GM12878 (cell line): ENCODE results near the gene GRM1.

Experiments
- CHD4 ChIP-seq: fragments of 200-600 bp; sonication (generic); IDR thresholded peaks from 2 replicates; pipeline ENCODE4 v1.6.1; 2016; ENCODE audit warnings: mild to moderate bottlenecking
- MEF2B ChIP-seq: fragments of 450-650 bp; IDR thresholded peaks from 2 replicates; pipeline ENCODE4 v1.6.1; 2018; ENCODE audit warnings: mild to moderate bottlenecking, moderate library complexity; ENCODE audit not compliant: partially characterized antibody, poor library complexity, severe bottlenecking
- POLR2A ChIP-seq: IDR thresholded peaks from 2 replicates; pipeline ENCODE4 v1.6.1; 2011; ENCODE audit warnings: low read depth, mild to moderate bottlenecking, low read length
- POLR2AphosphoS5 ChIP-seq: IDR thresholded peaks from 2 replicates; pipeline ENCODE4 v1.6.1; 2011; ENCODE audit warnings: mild to moderate bottlenecking, low read length, inconsistent platforms
- SP1 ChIP-seq: IDR thresholded peaks from one replicate; pipeline ENCODE4 v1.6.1; 2011; ENCODE audit warnings: low read depth, low read length
- SPI1 ChIP-seq: IDR thresholded peaks from 2 replicates; pipeline ENCODE4 v1.6.1; 2011; ENCODE audit warnings: low read depth, mild to moderate bottlenecking, low read length, moderate library complexity, borderline replicate concordance; ENCODE audit not compliant: insufficient read depth
- SREBF1 ChIP-seq: IDR thresholded peaks from 2 replicates; pipeline ENCODE4 v1.6.1; 2012; ENCODE audit warnings: mild to moderate bottlenecking, low read length
- ZNF274 ChIP-seq: IDR thresholded peaks from one replicate; pipeline ENCODE4 v1.8.0; 2011; ENCODE audit not compliant: insufficient read length, insufficient read depth
- TF ChIP-seq, protein P1 (sequence below), 3 experiments: IDR thresholded peaks in 2 of 3; conservative IDR thresholded peaks in 1 of 3; 2 replicates each; pipeline ENCODE4 v1.5.1; 2011; ENCODE audit warnings: low read depth in 3 of 3, low read length in 3 of 3, mild to moderate bottlenecking in 3 of 3, control low read depth in 2 of 3, moderate library complexity in 2 of 3, inconsistent platforms in 1 of 3, mixed read lengths in 1 of 3; ENCODE audit not compliant: control insufficient read depth in 2 of 3, insufficient read depth in 1 of 3; ENCODE audit errors: extremely low read depth in 1 of 3
- TF ChIP-seq, protein P2 (sequence below): fragments of 450-650 bp; conservative IDR thresholded peaks from 2 replicates; pipeline ENCODE4 v1.6.1; 2017; ENCODE audit warnings: mild to moderate bottlenecking, moderate library complexity
- TF ChIP-seq, protein P3 (sequence below): IDR thresholded peaks from 2 replicates; pipeline ENCODE4 v1.6.1; 2012; ENCODE audit warnings: mild to moderate bottlenecking, low read depth, low read length
- TF ChIP-seq, protein P4 (sequence below): IDR thresholded peaks from 2 replicates; pipeline ENCODE4 v1.6.1; 2012; ENCODE audit warnings: low read length, inconsistent platforms

DNA sequence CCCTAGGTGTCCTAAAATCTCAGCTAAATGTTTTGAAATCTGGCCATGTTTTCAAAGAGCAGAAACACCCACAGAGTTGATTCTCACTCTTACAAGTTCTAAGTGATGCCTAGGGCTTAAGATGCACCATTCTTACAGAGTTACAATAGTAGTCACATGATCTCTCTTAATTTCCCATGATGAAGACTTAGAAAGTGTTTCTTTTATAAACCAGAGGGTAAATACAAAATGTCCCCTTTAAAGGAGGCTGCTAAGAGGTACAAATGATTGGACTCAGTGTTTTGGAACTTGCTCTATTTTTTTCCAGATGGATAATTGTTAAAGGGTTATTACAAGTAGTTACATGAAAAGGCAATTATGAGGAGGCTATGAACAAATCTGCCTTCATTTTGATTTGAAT is 244.6 kb downstream of the GRM1 start:
- TF ChIP-seq SP1 (no peak), SPI1 (no peak), CHD4 (no peak), SREBF1 (no peak), ZNF274 (no peak), MEF2B (no peak), POLR2AphosphoS5 (no peak), POLR2A (no peak)
- TF ChIP-seq, protein P1, sequence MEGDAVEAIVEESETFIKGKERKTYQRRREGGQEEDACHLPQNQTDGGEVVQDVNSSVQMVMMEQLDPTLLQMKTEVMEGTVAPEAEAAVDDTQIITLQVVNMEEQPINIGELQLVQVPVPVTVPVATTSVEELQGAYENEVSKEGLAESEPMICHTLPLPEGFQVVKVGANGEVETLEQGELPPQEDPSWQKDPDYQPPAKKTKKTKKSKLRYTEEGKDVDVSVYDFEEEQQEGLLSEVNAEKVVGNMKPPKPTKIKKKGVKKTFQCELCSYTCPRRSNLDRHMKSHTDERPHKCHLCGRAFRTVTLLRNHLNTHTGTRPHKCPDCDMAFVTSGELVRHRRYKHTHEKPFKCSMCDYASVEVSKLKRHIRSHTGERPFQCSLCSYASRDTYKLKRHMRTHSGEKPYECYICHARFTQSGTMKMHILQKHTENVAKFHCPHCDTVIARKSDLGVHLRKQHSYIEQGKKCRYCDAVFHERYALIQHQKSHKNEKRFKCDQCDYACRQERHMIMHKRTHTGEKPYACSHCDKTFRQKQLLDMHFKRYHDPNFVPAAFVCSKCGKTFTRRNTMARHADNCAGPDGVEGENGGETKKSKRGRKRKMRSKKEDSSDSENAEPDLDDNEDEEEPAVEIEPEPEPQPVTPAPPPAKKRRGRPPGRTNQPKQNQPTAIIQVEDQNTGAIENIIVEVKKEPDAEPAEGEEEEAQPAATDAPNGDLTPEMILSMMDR (IDR thresholded peaks at IDR 0.05 in 2 of 3, conservative IDR thresholded peaks at IDR 0.05 in 1 of 3; ENCODE audit: control insufficient read depth in 2 of 3, extremely low read depth in 1 of 3, insufficient read depth in 1 of 3, low read depth in 3 of 3, low read length in 3 of 3), result no peak
- TF ChIP-seq, protein P2, sequence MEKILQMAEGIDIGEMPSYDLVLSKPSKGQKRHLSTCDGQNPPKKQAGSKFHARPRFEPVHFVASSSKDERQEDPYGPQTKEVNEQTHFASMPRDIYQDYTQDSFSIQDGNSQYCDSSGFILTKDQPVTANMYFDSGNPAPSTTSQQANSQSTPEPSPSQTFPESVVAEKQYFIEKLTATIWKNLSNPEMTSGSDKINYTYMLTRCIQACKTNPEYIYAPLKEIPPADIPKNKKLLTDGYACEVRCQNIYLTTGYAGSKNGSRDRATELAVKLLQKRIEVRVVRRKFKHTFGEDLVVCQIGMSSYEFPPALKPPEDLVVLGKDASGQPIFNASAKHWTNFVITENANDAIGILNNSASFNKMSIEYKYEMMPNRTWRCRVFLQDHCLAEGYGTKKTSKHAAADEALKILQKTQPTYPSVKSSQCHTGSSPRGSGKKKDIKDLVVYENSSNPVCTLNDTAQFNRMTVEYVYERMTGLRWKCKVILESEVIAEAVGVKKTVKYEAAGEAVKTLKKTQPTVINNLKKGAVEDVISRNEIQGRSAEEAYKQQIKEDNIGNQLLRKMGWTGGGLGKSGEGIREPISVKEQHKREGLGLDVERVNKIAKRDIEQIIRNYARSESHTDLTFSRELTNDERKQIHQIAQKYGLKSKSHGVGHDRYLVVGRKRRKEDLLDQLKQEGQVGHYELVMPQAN, result no peak
- TF ChIP-seq, protein P3, sequence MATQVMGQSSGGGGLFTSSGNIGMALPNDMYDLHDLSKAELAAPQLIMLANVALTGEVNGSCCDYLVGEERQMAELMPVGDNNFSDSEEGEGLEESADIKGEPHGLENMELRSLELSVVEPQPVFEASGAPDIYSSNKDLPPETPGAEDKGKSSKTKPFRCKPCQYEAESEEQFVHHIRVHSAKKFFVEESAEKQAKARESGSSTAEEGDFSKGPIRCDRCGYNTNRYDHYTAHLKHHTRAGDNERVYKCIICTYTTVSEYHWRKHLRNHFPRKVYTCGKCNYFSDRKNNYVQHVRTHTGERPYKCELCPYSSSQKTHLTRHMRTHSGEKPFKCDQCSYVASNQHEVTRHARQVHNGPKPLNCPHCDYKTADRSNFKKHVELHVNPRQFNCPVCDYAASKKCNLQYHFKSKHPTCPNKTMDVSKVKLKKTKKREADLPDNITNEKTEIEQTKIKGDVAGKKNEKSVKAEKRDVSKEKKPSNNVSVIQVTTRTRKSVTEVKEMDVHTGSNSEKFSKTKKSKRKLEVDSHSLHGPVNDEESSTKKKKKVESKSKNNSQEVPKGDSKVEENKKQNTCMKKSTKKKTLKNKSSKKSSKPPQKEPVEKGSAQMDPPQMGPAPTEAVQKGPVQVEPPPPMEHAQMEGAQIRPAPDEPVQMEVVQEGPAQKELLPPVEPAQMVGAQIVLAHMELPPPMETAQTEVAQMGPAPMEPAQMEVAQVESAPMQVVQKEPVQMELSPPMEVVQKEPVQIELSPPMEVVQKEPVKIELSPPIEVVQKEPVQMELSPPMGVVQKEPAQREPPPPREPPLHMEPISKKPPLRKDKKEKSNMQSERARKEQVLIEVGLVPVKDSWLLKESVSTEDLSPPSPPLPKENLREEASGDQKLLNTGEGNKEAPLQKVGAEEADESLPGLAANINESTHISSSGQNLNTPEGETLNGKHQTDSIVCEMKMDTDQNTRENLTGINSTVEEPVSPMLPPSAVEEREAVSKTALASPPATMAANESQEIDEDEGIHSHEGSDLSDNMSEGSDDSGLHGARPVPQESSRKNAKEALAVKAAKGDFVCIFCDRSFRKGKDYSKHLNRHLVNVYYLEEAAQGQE, result no peak
- TF ChIP-seq, protein P4, sequence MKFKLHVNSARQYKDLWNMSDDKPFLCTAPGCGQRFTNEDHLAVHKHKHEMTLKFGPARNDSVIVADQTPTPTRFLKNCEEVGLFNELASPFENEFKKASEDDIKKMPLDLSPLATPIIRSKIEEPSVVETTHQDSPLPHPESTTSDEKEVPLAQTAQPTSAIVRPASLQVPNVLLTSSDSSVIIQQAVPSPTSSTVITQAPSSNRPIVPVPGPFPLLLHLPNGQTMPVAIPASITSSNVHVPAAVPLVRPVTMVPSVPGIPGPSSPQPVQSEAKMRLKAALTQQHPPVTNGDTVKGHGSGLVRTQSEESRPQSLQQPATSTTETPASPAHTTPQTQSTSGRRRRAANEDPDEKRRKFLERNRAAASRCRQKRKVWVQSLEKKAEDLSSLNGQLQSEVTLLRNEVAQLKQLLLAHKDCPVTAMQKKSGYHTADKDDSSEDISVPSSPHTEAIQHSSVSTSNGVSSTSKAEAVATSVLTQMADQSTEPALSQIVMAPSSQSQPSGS, result no peak
